ENCODE results near the gene ACTMAP.
A peak's percentile ranks its signal among the peaks of the same experiment; 100 is the strongest.

DNA sequence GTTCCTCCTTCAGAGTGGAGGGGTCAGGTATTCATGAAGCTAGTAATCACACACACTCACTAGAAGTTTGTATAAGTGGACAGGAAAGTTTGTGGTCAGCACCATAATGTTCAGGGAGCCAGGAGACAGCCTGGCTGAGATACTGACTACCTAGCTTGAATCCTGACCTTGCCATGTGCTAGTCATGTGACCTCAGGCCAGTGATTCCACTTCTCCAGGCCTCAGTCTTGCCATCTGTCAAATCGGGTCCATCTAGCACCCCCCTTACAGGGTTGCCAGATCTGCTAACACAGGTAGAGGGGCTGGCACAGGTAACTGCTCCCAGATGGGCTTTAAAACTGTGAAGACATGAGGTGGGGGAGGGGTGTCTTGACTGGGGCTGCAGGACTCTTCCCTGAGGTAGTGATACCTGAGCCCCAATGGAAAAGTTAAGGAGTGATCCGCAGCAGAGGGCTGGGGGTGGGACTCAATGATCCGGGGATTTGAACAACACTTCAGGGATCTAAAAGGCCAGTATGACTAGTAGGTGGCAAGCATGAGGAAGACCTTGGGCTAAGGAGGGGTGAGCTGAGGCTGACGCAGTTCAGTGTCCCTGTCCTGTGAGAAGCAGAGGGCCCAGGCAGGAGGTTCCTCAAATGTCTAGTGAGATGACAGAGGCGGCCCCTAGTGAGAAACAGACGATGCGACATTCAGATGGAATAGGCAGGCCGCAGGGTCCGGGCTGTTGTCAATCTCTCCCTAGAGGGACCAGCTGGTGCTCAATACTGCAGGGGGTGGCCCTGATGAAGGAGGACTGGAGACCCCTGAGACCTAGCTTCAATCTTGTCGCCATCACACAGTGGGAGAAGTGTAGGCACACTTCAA lies 8.5 kb downstream of the ACTMAP start:
- TF ChIP-seq, protein P1, sequence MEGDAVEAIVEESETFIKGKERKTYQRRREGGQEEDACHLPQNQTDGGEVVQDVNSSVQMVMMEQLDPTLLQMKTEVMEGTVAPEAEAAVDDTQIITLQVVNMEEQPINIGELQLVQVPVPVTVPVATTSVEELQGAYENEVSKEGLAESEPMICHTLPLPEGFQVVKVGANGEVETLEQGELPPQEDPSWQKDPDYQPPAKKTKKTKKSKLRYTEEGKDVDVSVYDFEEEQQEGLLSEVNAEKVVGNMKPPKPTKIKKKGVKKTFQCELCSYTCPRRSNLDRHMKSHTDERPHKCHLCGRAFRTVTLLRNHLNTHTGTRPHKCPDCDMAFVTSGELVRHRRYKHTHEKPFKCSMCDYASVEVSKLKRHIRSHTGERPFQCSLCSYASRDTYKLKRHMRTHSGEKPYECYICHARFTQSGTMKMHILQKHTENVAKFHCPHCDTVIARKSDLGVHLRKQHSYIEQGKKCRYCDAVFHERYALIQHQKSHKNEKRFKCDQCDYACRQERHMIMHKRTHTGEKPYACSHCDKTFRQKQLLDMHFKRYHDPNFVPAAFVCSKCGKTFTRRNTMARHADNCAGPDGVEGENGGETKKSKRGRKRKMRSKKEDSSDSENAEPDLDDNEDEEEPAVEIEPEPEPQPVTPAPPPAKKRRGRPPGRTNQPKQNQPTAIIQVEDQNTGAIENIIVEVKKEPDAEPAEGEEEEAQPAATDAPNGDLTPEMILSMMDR (IDR thresholded peaks at IDR 0.05 in 2 of 3, conservative IDR thresholded peaks at IDR 0.05 in 1 of 3; ENCODE audit: borderline replicate concordance in 1 of 3, insufficient read depth in 1 of 3, low read depth in 2 of 3, low read length in 2 of 3): no peak
- TF ChIP-seq POLR2AphosphoS5 (IDR thresholded peaks at IDR 0.05; ENCODE audit: low read depth, low read length) (peak; percentile 30; the same call in 1 of the 2 replicates), EGR1 (IDR thresholded peaks at IDR 0.05; ENCODE audit: low read depth) (no peak), SP1 (IDR thresholded peaks at IDR 0.05; ENCODE audit: low read depth) (no peak), EZH2 (IDR thresholded peaks at IDR 0.05) (no peak), POLR2A (IDR thresholded peaks at IDR 0.05; ENCODE audit: borderline replicate concordance, extremely low read depth, insufficient read depth, insufficient read length) (no peak), ELF1 (IDR thresholded peaks at IDR 0.05; ENCODE audit: borderline replicate concordance, low read depth) (no peak), ZNF274 (IDR thresholded peaks at IDR 0.05; ENCODE audit: low read depth, low read length) (no peak), JUND (IDR thresholded peaks at IDR 0.05) (no peak)
- TF ChIP-seq, protein P2, sequence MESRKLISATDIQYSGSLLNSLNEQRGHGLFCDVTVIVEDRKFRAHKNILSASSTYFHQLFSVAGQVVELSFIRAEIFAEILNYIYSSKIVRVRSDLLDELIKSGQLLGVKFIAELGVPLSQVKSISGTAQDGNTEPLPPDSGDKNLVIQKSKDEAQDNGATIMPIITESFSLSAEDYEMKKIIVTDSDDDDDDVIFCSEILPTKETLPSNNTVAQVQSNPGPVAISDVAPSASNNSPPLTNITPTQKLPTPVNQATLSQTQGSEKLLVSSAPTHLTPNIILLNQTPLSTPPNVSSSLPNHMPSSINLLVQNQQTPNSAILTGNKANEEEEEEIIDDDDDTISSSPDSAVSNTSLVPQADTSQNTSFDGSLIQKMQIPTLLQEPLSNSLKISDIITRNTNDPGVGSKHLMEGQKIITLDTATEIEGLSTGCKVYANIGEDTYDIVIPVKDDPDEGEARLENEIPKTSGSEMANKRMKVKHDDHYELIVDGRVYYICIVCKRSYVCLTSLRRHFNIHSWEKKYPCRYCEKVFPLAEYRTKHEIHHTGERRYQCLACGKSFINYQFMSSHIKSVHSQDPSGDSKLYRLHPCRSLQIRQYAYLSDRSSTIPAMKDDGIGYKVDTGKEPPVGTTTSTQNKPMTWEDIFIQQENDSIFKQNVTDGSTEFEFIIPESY (IDR thresholded peaks at IDR 0.05; ENCODE audit: extremely low read depth, insufficient replicate concordance, low read length): no peak
